K562 (cell line): ENCODE data around the gene UBXN11. TPM values are rescaled to one million over a fixed set of nuclear protein-coding genes. Genes with fewer than 3 reads are reported as not detected.

ENCODE experiments used
- ATAC-seq: fragments of 200-7000 bp; cut with Tn5 transposase; 3 replicates; pipeline ENCODE4 v1.9.1; 2020; ENCODE audit warnings: moderate library complexity
- BruUV-seq: library from RNA; stranded (reverse); fragments of 400-500 nt; replicated peaks from 2 replicates; lab custom pipeline; 2021; lab: Mats Ljungman, UMichigan
- CTCF ChIA-PET: fragments of 300-600 bp; formaldehyde crosslinking; extraction: SDS; loops from one replicate; lab custom pipeline; 2021; ENCODE audit warnings: low intra/inter-chr PET ratio; lab: Yijun Ruan, JAX
- POLR2A ChIA-PET: fragments of 300-600, 350-650 bp; sonication (Branson Sonifier 250); formaldehyde crosslinking; extraction: SDS; loops from one replicate; lab custom pipeline; 2021; ENCODE audit warnings: antibody characterized with exemption, inconsistent platforms; lab: Yijun Ruan, JAX
- DNase-seq, 4 experiments: peaks; one replicate each; pipeline versions ENCODE4 v3.0.0 to v3.0.0-alpha.2; 2011 to 2018; ENCODE audit warnings: low spot score in 3 of 4, mixed read lengths in 3 of 4; ENCODE audit errors: extremely low read depth in 1 of 4
- FAIRE-seq: peaks from 2 replicates; lab custom pipeline; 2011; peaks lifted over from hg19 to GRCh38; lab: Jason Lieb, UNC
- H2AFZ ChIP-seq: 2 replicates; pipeline ENCODE4 v1.6.0; 2011; ENCODE audit warnings: low read depth, low read length, control low read depth, inconsistent platforms
- H3K27ac ChIP-seq: fragments of 200-600 bp; 3 replicates; pipeline ENCODE4 v1.8.0; 2011; ENCODE audit warnings: low read depth, mild to moderate bottlenecking, control low read depth, inconsistent platforms, low read length, moderate library complexity, mixed read lengths; ENCODE audit errors: extremely low read depth
- H3K27me3 ChIP-seq, 2 experiments: fragments of 300-600 bp in 1 of 2; 2 replicates in 1 of 2; 3 replicates in 1 of 2; pipeline versions ENCODE4 v1.6.0 to v1.8.0; 2011; ENCODE audit warnings: inconsistent platforms in 2 of 2, low read length in 2 of 2, mild to moderate bottlenecking in 1 of 2, mixed read lengths in 1 of 2, moderate library complexity in 1 of 2; ENCODE audit not compliant: control insufficient read depth in 2 of 2, insufficient read depth in 2 of 2
- H3K36me3 ChIP-seq: fragments of 300-600 bp; 3 replicates; pipeline ENCODE4 v1.8.0; 2011; ENCODE audit warnings: mild to moderate bottlenecking, low read length, inconsistent platforms; ENCODE audit not compliant: control insufficient read depth, insufficient read depth
- H3K4me1 ChIP-seq, 2 experiments: fragments of 200-600 bp in 1 of 2; replicated peaks in 1 of 2; 2 replicates in 1 of 2; 3 replicates in 1 of 2; pipeline versions ENCODE4 v1.5.1 to v1.8.0; 2011; ENCODE audit warnings: inconsistent platforms in 2 of 2, low read length in 2 of 2, mild to moderate bottlenecking in 1 of 2, mixed read lengths in 1 of 2, moderate library complexity in 1 of 2; ENCODE audit not compliant: control insufficient read depth in 2 of 2, insufficient read depth in 2 of 2
- H3K4me2 ChIP-seq: 2 replicates; pipeline ENCODE4 v1.6.1; 2011; ENCODE audit warnings: low read length, control low read depth, inconsistent platforms, mixed read lengths; ENCODE audit not compliant: insufficient read depth
- H3K4me3 ChIP-seq: fragments of 200-600 bp; sonication (generic), shearing (Covaris generic); 2 replicates; pipeline ENCODE4 v1.5.1; 2016; ENCODE audit warnings: control low read depth, inconsistent platforms
- H3K79me2 ChIP-seq: fragments of 200-600 bp; 3 replicates; pipeline ENCODE4 v1.8.0; 2011; ENCODE audit warnings: low read length, inconsistent platforms; ENCODE audit not compliant: control insufficient read depth, insufficient read depth
- H3K9ac ChIP-seq, 2 experiments: 2 replicates each; pipeline versions ENCODE4 v1.6.0 to v1.6.1; 2011; ENCODE audit warnings: low read depth in 2 of 2, low read length in 2 of 2, control low read depth in 1 of 2, inconsistent platforms in 1 of 2, mild to moderate bottlenecking in 1 of 2, mixed read lengths in 1 of 2; ENCODE audit not compliant: insufficient read depth in 1 of 2
- H3K9me1 ChIP-seq: one replicate; pipeline ENCODE4 v1.6.0; 2011; ENCODE audit warnings: inconsistent platforms, mild to moderate bottlenecking, low read length, moderate library complexity; ENCODE audit not compliant: control insufficient read depth, insufficient read depth
- H3K9me3 ChIP-seq: replicated peaks from 2 replicates; pipeline ENCODE4 v1.5.1; 2011; ENCODE audit warnings: low read depth, low read length, inconsistent platforms; ENCODE audit not compliant: control insufficient read depth, insufficient read depth
- H4K20me1 ChIP-seq: replicated peaks from 2 replicates; pipeline ENCODE4 v1.6.1; 2011; ENCODE audit warnings: low read length, inconsistent platforms, mixed read lengths; ENCODE audit not compliant: control insufficient read depth, insufficient read depth
- ARNT ChIP-seq, 2 experiments: fragments of 450-650 bp; IDR thresholded peaks; 2 replicates each; pipeline ENCODE4 v1.6.1; 2016; ENCODE audit warnings: mild to moderate bottlenecking in 1 of 2
- CBFB ChIP-seq: sonication (generic); formaldehyde crosslinking; IDR thresholded peaks from 2 replicates; pipeline ENCODE4 v1.4.0; 2020; ENCODE audit warnings: mild to moderate bottlenecking, missing genetic modification reagents
- CHCHD3 ChIP-seq: fragments of 250-450 bp; sonication (Bioruptor Pico); IDR thresholded peaks from 2 replicates; pipeline ENCODE4 v2.1.2; 2022; ENCODE audit warnings: mild to moderate bottlenecking
- HLTF ChIP-seq: fragments of 450-650 bp; IDR thresholded peaks from 2 replicates; pipeline ENCODE4 v1.6.1; 2016
- HMG20A ChIP-seq: fragments of 450-650 bp; formaldehyde crosslinking; conservative IDR thresholded peaks from 2 replicates; pipeline ENCODE4 v1.4.0; 2020; ENCODE audit warnings: mild to moderate bottlenecking, mixed read lengths
- HOXB6 ChIP-seq: fragments of 250-450 bp; sonication (Bioruptor Pico); IDR thresholded peaks from 2 replicates; pipeline ENCODE4 v1.5.1; 2022; ENCODE audit warnings: mild to moderate bottlenecking, borderline replicate concordance
- KAT8 ChIP-seq: fragments of 450-650 bp; IDR thresholded peaks from 2 replicates; pipeline ENCODE4 v1.6.1; 2016; ENCODE audit warnings: low read depth, mild to moderate bottlenecking
- MBD2 ChIP-seq: sonication (generic); IDR thresholded peaks from 2 replicates; pipeline ENCODE4 v1.6.1; 2016; ENCODE audit warnings: low read depth, borderline replicate concordance
- NCOR1 ChIP-seq: fragments of 450-650 bp; IDR thresholded peaks from 2 replicates; pipeline ENCODE4 v1.6.1; 2016; ENCODE audit warnings: mild to moderate bottlenecking, moderate library complexity
- NEUROD1 ChIP-seq: fragments of 150-350 bp; IDR thresholded peaks from 2 replicates; pipeline ENCODE4 v1.6.1; 2014; ENCODE audit warnings: borderline replicate concordance, low read length, low read depth; ENCODE audit not compliant: partially characterized antibody
- PCBP2 ChIP-seq: fragments of 200-400 bp; formaldehyde crosslinking; IDR thresholded peaks from 2 replicates; pipeline ENCODE4 v1.6.1; 2018; ENCODE audit warnings: low read length, low read depth, mild to moderate bottlenecking, moderate library complexity; ENCODE audit not compliant: poor library complexity, severe bottlenecking
- SPI1 ChIP-seq: IDR thresholded peaks from 2 replicates; pipeline ENCODE4 v1.6.1; 2011; ENCODE audit warnings: low read depth, low read length, control low read depth, borderline replicate concordance
- ZEB2 ChIP-seq: fragments of 450-650 bp; IDR thresholded peaks from 2 replicates; pipeline ENCODE4 v1.6.1; 2016
- WGBS: fragments of 100-300 bp; shearing (Covaris generic); methylation state at CpG from one replicate; pipeline ENCODE4 v1.1.6; 2016; ENCODE audit warnings: low coverage, mixed read lengths; ENCODE audit not compliant: insufficient coverage; ENCODE audit errors: missing lambda C conversion rate; 5-methylcytosine and 5-hydroxymethylcytosine counted together
- in situ Hi-C: fragments of 300-500 bp; cut with MboI; formaldehyde crosslinking; loops from 4 replicates; pipeline ENCODE4 v1.15.0; 2018; ENCODE audit warnings: inconsistent platforms, mixed read lengths
- intact Hi-C: fragments of 100-400 bp; cut with micrococcal nuclease; formaldehyde crosslinking; loops from 2 replicates; pipeline ENCODE4 v1.14.2; 2022
- polyA plus RNA-seq, 8 experiments: library from polyadenylated mRNA; depleted of rRNA in 4 of 8; stranded (reverse) in 5 of 8; unstranded in 3 of 8; fragments of >200 nt; fragmentation: Nextera tagmentation in 2 of 8; fragmentation: Illumina TruSeq in 1 of 8; extraction: Ambion mirVana in 2 of 8; extraction: Trizol in 1 of 8; gene quantifications; 2 replicates each; pipeline versions ENCODE4 v1.2.1 to v1.2.3, GENCODE V29; 2011 to 2014; ENCODE audit warnings: inconsistent platforms in 1 of 8, missing spikeins in 1 of 8
- total RNA-seq, 7 experiments: library from RNA; depleted of rRNA in 6 of 7; stranded (reverse); fragments of >200 nt in 6 of 7; fragmentation: Illumina TruSeq in 2 of 7; extraction: Trizol in 2 of 7; gene quantifications; 2 replicates each; pipeline versions ENCODE4 v1.2.1 to v1.2.3, GENCODE V29; 2011 to 2021; ENCODE audit warnings: low replicate concordance in 1 of 7
- TF ChIP-seq, protein P1 (sequence below), 2 experiments: fragments of 450-650 bp; conservative IDR thresholded peaks; 2 replicates each; pipeline ENCODE4 v1.6.1; 2017; ENCODE audit warnings: mild to moderate bottlenecking in 2 of 2, moderate library complexity in 2 of 2
- TF ChIP-seq, protein P2 (sequence below): sonication (generic); formaldehyde crosslinking; IDR thresholded peaks from 2 replicates; pipeline ENCODE4 v1.8.0; 2022; ENCODE audit warnings: missing genetic modification reagents, mild to moderate bottlenecking, moderate library complexity, borderline replicate concordance
- TF ChIP-seq, protein P3 (sequence below): fragments of 250-450 bp; sonication (Bioruptor Pico); IDR thresholded peaks from 2 replicates; pipeline ENCODE4 v1.8.0; 2022; ENCODE audit warnings: inconsistent platforms, mild to moderate bottlenecking, moderate library complexity, borderline replicate concordance
- TF ChIP-seq, protein P4 (sequence below): fragments of 250-450 bp; sonication (Bioruptor Pico); IDR thresholded peaks from 2 replicates; pipeline ENCODE4 v1.8.0; 2021; ENCODE audit warnings: moderate library complexity, mild to moderate bottlenecking, inconsistent platforms
- TF ChIP-seq, protein P5 (sequence below): fragments of 250-450 bp; sonication (Bioruptor Pico); IDR thresholded peaks from 2 replicates; pipeline ENCODE4 v1.8.0; 2021; ENCODE audit warnings: borderline replicate concordance, mild to moderate bottlenecking, moderate library complexity; ENCODE audit not compliant: poor library complexity, severe bottlenecking

Gene UBXN11
- total and polyA plus RNA-seq, 9 of the 15 experiments (the other 6 are each of a cell fraction or from before 2014, with no cell fraction given) = 0.48 to 34.3 (median 11.3) TPM

DNA sequence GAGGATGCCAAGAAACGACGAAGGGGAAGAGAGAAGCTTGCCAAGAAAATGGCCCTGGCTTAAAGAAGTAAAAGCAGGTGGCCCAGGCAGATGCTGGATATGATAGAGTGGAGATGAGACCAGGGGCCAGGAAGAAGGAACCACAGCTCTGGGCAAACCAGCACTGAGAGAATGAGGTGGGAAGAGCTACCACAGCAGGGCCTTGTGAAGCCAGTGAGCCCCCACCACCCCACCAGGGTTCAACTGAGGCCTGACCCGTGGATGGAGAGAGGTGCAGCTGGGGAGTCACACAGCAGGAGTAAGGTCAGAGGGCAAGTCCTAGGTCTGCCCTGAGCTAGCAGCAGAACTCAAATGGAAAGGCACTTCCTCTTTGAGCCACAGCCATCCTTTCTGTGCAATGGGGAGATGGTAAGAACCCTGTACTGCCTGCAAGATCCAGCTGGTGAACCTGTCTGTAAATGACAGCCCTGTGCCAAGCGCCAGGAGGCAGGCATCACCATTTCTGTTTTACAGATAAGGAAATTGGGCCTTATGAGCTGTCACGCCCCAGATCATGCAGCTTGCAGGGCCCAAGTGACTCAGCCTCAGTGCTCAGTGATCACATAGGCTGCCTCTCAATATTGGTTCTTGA, 18.0 kb downstream of the UBXN11 start:
- Histone ChIP-seq H4K20me1 (no peaks in the 10 kb centered on the region), H2AFZ (peak overlapping the region; percentile 5; the same call in 1 of the 2 replicates), H3K27me3 (no peaks in the 10 kb centered on the region), H3K79me2 (no peaks in the 10 kb centered on the region), H3K27ac (peak overlapping the region; percentile 69; the same call in 2 of the 3 replicates), H3K9ac (peak overlapping the region; percentile 32 to 85), H3K4me2 (peak overlapping the region; percentile 2), H3K9me3 (no peaks in the 10 kb centered on the region), H3K9me1 (no peaks in the 10 kb centered on the region), H3K4me3 (no peak overlapping the region), H3K4me1 (peaks cover 64 to 81% of the 10 kb centered on the region in 2 experiments), H3K36me3 (peaks cover 6% of the 10 kb centered on the region; the same call in 1 of the 3 replicates)
- ATAC-seq (peak; percentile 5; the same call in 2 of the 3 replicates), DNase-seq (peak; percentile 63 to 78 (median 64)), FAIRE-seq (peak; percentile 68)
- WGBS = 19% methylated on average over 3 of the region's 5 CpGs
- intact Hi-C loops (no loop called here), in situ Hi-C loops (loop anchor here (5.0 kb wide), 1 partner anchor 34 kb away; no protein-coding TSS in a partner anchor)
- no TSS peak for BruUV-seq
- ChIA-PET POLR2A (interaction anchor here (0.6 to 2.0 kb wide), 13 partner anchors 9 to 129 kb away, joined by 3 to 10 read pairs (median 4); partner anchors contain the start of genes CD52, SH3BGRL3 and UBXN11), CTCF (interaction anchor here (1.6 to 4.2 kb wide), 2 partner anchors 9 to 33 kb away, joined by 3 to 29 read pairs; partner anchors contain the start of gene SH3BGRL3)
- TF ChIP-seq ZEB2 (no peak), PCBP2 (no peak), HOXB6 (no peak), ARNT (IDR thresholded peaks at IDR 0.05) (no peak), NEUROD1 (no peak), NCOR1 (no peak), MBD2 (no peak), CBFB (CRISPR knock-in tag) (no peak), SPI1 (peak; percentile 98), HMG20A (CRISPR knock-in tag) (no peak), CHCHD3 (CRISPR knock-in tag) (no peak), HLTF (no peak), KAT8 (no peak)
- TF ChIP-seq, protein P1, sequence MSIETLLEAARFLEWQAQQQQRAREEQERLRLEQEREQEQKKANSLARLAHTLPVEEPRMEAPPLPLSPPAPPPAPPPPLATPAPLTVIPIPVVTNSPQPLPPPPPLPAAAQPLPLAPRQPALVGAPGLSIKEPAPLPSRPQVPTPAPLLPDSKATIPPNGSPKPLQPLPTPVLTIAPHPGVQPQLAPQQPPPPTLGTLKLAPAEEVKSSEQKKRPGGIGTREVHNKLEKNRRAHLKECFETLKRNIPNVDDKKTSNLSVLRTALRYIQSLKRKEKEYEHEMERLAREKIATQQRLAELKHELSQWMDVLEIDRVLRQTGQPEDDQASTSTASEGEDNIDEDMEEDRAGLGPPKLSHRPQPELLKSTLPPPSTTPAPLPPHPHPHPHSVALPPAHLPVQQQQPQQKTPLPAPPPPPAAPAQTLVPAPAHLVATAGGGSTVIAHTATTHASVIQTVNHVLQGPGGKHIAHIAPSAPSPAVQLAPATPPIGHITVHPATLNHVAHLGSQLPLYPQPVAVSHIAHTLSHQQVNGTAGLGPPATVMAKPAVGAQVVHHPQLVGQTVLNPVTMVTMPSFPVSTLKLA (conservative IDR thresholded peaks at IDR 0.05) = no peak
- TF ChIP-seq, protein P2, sequence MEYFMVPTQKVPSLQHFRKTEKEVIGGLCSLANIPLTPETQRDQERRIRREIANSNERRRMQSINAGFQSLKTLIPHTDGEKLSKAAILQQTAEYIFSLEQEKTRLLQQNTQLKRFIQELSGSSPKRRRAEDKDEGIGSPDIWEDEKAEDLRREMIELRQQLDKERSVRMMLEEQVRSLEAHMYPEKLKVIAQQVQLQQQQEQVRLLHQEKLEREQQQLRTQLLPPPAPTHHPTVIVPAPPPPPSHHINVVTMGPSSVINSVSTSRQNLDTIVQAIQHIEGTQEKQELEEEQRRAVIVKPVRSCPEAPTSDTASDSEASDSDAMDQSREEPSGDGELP (CRISPR knock-in tag) = peak; percentile 71
- TF ChIP-seq, protein P3, sequence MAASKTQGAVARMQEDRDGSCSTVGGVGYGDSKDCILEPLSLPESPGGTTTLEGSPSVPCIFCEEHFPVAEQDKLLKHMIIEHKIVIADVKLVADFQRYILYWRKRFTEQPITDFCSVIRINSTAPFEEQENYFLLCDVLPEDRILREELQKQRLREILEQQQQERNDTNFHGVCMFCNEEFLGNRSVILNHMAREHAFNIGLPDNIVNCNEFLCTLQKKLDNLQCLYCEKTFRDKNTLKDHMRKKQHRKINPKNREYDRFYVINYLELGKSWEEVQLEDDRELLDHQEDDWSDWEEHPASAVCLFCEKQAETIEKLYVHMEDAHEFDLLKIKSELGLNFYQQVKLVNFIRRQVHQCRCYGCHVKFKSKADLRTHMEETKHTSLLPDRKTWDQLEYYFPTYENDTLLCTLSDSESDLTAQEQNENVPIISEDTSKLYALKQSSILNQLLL (CRISPR knock-in tag) = no peak
- TF ChIP-seq, protein P4, sequence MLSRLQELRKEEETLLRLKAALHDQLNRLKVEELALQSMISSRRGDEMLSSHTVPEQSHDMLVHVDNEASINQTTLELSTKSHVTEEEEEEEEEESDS = no peak
- TF ChIP-seq, protein P5, sequence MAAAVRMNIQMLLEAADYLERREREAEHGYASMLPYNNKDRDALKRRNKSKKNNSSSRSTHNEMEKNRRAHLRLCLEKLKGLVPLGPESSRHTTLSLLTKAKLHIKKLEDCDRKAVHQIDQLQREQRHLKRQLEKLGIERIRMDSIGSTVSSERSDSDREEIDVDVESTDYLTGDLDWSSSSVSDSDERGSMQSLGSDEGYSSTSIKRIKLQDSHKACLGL (CRISPR knock-in tag) = no peak
